Measurements from ENCODE around the gene VASH1.

VASH1 gene

GRCh38 chr14:76742966-76743365, 18.3 kb upstream of the VASH1 start:
- no peak for DNase-seq

- DNase-seq = no peak
These were observed 8.5 kb upstream of the VASH1 start for GRCh38 chr14:76752744-76753143.

GRCh38 chr14:76753541-76754198, 7.6 kb upstream of the VASH1 start:
- DNase-seq = no peak

DNA sequence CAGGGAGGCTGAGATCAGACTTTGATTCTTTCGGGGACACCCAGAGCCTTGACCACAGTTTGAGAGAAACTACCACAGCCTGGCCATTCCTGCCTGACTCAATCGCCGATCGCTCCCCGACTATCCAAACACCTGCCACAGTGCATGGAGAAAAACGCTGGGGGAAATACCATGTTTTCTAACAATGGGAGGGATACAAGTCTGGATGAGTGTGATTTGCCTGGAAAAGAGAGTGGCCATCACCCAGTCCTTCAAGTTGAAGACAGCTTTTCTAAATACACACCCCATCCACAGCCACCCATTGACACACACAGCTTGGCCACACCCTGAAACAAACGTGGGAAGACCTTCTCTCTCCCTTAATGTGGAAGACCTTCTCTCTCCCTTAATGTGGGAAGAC, 6.7 kb upstream of the VASH1 start:
- DNase-seq = no peak

DNA sequence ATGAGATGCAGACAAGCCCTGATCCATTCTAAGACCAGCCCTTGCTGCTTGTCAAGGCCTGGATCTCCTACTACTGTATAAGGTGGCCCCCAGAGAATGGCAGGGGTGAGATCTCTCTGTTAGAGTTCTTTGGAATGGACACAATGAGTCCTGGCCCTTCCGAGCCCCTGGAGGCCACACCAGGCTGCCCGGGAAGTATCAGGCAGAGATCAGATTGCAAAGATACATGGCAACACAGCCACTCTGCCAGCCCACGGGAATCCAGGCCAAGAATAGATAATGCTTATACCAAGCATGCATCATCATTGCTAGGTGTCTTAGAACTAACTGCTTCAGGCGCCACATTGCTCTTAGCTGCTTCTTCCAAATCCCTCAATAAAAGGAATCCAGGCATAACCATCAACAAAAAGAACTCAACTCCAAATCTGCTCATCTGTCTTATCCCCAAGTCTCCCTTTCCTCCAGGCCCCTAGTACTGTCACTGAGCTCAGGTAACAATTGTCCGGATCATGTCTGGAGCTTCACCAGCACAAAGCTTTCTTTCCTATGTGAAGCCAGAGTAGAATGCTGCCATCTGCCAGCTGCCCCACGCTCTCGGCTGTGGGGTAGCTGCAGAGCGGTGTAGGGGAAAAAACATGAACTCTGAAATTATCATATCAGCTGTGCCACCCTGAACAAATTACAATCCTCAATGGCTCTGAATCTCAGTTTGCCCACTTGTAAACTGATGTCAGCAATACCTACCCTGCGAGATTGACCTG, 5.5 kb upstream of the VASH1 start:
- no peak for DNase-seq

GRCh38 chr14:76756371-76756750, 4.9 kb upstream of the VASH1 start:
- DNase-seq = no peak

DNA sequence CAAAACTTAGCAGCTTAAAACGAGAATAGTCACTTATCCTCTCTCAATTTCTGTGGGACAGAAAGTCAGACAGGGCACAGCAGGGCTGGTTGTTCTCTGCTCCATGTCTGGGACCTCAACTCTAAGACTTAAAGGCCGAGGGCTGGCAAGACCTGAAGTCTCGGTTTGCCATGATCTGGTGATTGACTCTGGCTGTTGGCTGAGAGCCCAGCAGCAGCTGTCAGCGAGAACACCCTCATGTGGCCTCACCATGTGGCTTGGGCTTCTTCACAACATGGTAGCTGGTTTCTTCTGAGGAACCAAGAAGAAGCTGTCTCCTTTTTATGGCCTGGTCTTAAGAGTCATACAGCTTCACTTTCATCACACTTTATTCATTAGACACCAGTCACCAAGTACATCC, 1.7 kb upstream of the VASH1 start:
- no peak for DNase-seq

- DNase-seq = no peak
These were observed 735 bp upstream of the VASH1 start for GRCh38 chr14:76760331-76761135.

- DNase-seq = no peak
These were observed 717 bp downstream of the VASH1 start for GRCh38 chr14:76761960-76762410.

DNA sequence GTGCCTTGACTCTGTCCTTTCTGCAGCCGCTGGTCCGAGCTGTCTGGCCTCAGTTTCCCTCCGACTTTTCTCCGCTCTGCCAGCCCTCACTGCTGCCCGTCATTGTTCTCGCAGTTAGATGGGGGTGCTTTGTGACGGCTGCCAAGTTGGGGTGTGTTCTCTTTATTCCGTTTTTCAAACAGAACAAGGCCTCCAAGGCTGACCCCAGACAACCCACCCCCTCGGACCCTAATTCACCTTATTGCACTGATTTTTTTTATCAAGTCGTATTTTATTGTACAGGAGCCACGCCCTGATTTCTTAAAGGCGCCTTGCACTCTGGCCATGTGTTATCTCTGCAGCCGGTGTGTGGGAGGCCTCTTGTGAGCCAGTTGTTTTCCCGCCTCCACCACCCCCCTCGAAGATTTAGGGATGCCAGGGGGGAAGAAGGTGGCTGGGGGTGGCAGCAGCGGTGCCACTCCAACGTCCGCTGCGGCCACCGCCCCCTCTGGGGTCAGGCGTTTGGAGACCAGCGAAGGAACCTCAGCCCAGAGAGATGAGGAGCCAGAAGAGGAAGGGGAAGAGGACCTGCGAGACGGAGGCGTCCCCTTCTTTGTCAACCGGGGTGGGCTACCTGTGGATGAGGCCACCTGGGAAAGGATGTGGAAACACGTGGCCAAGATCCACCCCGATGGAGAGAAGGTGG, 1.3 kb downstream of the VASH1 start:
- no peak for DNase-seq

DNA sequence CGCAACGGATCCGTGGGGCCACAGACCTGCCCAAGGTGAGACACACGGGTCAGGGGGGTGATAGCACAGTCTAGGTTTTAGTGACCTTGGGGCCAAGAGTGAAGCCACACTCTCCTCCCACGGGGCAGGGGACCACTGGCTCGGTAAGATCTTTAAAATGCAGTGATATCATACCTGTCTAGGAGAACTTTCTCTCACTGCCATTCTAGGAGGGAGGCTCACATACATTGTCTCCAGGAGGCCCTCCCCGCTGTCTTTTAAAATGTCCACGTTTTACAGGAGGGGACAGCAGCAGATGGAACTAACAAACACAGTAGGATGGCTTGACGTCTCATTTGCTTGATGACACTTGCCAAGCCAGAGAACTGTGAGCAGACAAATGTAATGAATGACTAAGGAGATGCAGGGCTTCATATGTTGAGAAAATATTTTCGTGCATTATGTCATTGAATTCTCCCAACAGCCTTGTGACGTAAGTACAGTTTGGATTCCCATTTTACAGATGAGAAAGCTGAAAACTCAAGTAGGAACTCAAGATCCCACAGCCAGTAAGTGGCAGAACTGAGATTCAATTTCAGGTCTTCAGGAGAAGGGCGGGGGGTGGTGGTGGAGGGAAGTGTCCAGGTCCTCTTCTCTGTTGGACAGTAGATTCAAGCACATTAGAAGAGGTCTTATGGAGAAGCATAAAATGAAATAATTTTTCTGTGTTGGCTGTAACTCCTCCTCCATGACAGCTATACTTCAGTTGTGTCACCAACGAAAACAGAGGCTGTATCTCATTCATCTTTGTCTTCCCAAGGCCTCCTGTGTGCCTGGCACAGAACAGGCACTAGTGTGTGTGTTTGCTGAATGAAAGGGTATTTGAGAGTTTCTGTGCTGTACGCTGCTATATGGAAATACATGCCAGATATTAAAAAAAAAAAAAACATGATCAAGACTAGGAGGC, 2.1 kb downstream of the VASH1 start:
- peak; percentile 17 for DNase-seq

DNA sequence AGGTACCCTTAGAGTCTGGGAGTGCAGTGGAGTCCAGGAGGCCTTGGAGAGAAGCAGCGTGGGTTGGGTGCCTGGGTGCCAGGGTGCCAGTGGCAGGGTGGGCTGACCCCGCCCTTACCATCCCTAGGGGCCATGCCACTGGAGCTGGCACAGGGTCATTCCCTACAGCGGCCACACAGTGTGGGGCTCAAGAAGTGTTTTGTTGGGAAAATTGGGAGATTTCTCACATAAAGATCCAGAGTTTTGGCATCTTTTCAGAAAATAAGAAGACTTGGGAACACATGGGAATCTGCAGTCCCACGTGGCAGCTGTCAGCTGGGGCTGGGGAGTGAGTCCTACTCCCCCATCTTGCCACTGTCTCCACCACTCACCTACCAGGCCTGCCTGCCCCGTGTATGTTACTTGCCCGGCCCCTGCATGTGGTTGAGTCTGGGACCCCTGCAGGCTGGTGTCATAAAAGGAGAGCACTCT, 4.2 kb downstream of the VASH1 start:
- no peak for DNase-seq

DNA sequence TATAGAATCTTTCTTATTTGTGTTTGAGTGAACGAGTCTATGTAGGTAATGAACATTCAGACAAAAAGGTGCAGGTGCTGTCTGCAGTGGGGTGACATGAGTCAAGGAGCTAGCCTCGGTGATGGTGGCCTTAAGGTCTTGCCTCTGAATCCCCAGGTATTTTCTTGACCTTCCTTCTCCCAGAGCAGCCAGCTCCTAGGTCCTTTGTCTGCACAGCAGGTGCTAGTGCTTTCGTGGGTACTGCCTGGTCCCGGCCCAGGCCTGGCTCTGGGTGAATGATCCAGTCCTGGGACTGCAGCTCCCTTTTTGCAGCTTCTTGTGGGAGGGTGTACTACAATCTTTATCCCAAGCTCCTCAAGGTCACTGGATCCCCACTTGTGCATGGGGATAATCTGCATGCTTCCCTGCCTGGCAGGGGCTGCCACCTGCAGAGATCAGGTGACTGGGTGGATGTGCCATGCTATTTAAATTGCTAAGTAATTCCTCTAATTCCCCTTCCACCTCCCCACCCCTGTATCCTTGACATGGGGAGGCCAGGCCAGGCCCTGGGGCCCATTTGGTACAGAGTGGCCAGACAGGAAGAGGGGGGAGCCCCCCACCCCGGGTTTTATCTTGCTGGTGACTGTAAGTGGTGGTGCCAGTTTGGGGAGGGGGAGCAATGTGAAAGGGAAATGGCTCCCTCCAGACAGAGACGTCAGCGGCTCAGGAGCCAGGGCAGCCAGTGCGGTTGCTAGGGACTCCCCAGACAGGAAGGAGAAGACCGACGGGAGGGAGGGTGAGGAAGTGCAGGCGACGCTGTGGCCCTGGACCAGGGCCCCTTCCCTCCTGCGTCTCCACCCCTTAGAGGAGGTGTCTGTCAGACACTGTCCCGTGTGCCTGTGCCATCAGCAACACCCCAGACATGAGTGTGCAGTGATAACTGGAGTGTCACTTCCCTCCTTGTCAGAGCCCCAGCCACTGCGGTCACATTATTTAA, 6.7 kb downstream of the VASH1 start:
- DNase-seq = no peak

DNA sequence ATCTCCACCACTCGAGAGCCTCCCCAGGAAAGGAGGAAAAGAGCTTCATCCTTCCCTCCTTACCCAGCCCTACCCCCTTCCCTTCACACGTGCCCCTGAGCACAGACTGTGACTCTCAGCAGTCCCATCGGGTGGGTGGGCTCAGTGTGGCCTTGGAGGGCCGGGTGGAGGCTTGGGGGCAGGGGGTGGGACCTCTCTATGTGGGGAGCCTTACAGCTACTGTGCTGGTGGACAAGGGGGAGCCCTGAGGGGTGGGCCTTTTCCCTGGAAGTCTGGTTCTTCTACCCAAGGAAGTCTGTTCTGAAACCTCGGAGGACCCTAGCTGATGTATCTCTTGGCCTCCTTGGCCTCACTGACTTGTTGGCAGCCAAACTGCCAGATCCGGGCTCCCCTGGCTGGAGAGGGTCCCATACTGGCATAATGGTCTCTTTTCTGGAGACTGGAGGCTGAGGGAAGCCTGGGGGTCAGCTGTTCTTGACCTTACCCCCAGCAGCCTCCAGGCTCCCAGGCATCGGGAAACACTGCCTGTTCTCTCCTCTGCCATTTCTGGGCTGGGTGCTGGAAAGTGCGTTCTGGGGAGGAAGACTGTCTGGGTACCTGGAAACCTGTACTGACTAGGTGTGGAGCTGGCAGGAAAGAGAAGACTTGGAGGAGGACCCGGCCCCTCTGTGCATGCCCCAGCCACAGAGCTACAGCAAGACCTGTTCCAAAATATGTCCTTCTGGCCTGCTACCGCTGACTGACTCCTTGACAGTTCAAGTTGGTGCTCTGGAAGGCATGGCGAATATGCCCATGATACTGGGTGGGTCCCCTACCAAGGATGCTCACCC, 7.6 kb downstream of the VASH1 start:
- DNase-seq = no peak

GRCh38 chr14:76769636-76770292, 8.5 kb downstream of the VASH1 start:
- no peak for DNase-seq

DNA sequence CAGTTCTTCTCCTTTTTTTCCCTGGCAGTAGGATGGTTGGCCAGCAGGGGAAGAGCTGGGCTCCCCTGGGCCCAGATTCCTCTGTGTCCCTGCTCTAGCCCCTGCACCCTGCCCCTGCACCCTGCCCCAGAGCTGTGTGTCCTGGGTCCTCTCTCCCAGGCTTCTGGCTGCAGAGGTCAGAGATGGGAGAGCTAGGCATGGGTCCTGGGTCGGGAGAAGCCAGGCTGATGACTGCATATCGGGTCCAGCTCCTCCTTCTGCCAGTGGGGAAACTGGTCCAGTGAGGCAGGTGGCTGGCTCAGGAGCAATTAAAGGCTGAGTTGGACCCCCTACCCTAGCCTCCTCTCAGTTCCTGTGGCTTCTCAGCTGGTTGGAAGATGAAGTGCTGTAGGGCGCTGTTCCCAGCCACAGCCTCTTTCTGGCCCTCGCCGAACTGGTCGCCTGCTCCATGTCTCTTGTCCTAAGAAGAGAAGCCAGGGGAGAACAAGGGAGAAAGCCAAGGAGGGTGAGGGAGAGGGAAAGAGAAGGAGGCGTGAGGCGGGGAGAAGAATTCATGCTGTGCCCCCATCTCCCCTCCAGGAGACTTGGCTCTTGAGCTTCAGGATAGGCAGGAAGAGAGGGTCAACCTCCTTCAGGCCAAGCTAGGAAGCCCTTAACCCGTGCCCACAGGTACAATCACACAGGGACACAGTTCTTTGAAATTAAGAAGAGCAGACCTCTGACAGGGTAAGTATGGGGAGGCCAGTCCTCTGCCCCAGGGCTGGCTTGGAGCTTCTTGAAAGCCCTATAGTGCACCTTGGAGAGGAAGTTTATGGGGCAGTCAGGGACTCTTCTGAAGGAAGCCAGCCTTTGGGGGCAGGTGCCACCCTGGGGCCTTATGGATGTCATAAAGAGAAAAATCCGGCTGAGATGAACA, 9.5 kb downstream of the VASH1 start:
- DNase-seq = no peak

DNA sequence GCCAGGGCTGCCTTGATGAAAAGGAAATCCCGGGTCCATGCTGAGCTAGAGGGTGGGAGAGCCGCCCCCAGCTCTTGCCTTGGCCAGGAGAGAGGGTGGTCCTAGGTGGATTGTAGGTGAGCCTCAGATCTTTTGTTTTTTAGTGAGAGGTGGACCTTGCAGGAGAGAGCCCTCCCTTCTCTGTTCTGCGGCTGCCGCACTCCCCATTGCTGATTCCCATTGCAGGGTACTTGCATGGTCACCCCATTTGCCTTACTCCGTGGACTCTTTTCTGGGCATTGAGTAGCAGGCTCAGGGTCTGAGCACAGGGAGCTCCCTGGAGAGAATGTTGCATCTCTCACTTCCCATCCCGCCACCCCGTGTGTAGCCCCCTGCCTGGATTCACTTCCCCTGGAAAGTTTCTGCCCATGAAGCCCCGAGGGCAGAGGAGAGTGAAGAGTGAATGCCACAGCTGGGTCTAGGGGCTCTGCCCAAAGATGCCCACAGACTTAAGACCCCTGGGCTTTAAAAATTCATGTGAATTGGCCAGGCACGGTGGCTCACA, 10.2 kb downstream of the VASH1 start:
- no peak for DNase-seq
